HUES48 (cell line): ENCODE data around the gene MPP2.

Experiments
- H3K27ac ChIP-seq: one replicate; pipeline ENCODE4 v1.7.0; 2013; ENCODE audit warnings: low read depth, low read length, inconsistent platforms
- H3K27me3 ChIP-seq: 2 replicates; pipeline ENCODE4 v1.6.1; 2013; ENCODE audit warnings: mild to moderate bottlenecking, low read length; ENCODE audit not compliant: control insufficient read depth, insufficient read depth
- H3K36me3 ChIP-seq: 2 replicates; pipeline ENCODE4 v1.6.1; 2013; ENCODE audit warnings: low read length; ENCODE audit not compliant: control insufficient read depth, insufficient read depth
- H3K4me1 ChIP-seq: 2 replicates; pipeline ENCODE4 v1.6.1; 2013; ENCODE audit warnings: mild to moderate bottlenecking, low read length; ENCODE audit not compliant: control insufficient read depth, insufficient read depth
- H3K4me3 ChIP-seq: 2 replicates; pipeline ENCODE4 v1.5.1; 2013; ENCODE audit warnings: mild to moderate bottlenecking, low read depth, low read length
- H3K9ac ChIP-seq: 2 replicates; pipeline ENCODE4 v1.6.1; 2013; ENCODE audit warnings: mild to moderate bottlenecking, low read depth, low read length, moderate library complexity
- H3K9me3 ChIP-seq: 2 replicates; pipeline ENCODE4 v1.6.1; 2013; ENCODE audit warnings: low read length; ENCODE audit not compliant: control insufficient read depth, insufficient read depth

The MPP2 gene

DNA sequence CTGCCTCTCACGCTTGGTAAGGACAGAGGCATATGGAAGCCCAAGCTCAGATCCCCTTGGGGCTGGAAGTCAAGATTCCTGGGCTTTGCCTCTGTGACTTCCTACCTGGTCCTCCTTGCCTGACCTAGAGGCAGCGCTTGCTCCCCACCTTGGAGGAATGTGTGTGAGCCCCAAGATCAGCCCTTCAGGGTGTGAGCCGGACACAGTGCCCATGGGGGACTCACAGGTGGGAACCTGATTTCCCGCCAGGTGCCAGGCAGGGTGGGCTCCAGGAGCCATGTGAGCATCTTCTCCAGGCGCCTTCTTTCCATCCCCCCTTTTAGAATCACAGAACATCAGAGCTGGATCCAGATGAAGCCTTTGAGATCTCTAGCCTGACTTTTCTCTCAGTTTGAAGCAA, 50.2 kb downstream of the MPP2 start:
- no peaks in the 10 kb centered on the region for H3K4me1 ChIP-seq
- no peaks in the 10 kb centered on the region for H3K9me3 ChIP-seq
- H3K36me3 ChIP-seq: no peaks in the 10 kb centered on the region
- H3K4me3 ChIP-seq: no peak overlapping the region
- no peak overlapping the region for H3K27ac ChIP-seq
- H3K9ac ChIP-seq: no peak overlapping the region
- no peaks in the 10 kb centered on the region for H3K27me3 ChIP-seq

DNA sequence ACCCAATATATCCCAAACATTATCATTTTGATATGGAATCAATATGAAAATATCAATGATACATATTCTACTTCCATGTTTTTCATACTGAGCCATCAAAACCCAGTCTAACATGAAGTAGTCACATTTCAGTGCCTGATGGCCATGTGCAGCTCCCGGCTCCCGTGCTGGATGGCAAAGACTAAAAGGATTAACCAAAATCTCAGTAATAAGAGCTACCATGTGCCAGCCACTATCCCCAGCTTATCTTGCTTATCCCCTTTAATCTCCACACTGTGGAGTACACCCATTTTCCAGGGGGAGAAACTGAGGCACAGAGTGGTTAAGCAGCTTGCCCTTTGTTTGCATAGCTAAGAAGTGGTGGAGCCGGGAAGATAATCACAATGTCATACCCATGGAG, 51.2 kb downstream of the MPP2 start:
- Histone ChIP-seq H3K9me3 (no peaks in the 10 kb centered on the region), H3K4me1 (no peaks in the 10 kb centered on the region), H3K27me3 (no peaks in the 10 kb centered on the region), H3K9ac (no peak overlapping the region), H3K36me3 (no peaks in the 10 kb centered on the region), H3K27ac (no peak overlapping the region), H3K4me3 (no peak overlapping the region)

DNA sequence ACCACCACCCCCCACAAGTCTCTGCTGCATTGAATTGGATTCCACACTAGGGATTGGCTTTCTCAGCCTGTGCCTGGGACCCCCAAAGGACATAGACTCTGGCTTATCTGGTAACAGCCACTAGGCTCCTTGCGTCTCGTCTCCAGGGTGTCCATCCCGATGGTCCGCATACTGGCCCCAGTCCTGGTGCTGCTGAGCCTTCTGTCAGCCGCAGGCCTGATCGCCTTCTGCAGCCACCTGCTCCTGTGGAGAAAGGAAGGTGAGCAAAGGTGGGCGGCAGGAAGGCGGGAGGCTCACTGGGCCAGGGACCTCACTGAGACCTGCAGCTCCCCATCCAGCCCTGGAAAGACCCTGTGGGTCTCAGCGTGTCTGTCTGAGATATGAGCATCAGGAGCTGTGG, 52.3 kb downstream of the MPP2 start:
- H3K9me3 ChIP-seq: no peaks in the 10 kb centered on the region
- no peak overlapping the region for H3K27ac ChIP-seq
- H3K27me3 ChIP-seq: no peaks in the 10 kb centered on the region
- no peak overlapping the region for H3K4me3 ChIP-seq
- no peaks in the 10 kb centered on the region for H3K4me1 ChIP-seq
- H3K9ac ChIP-seq: no peak overlapping the region
- no peaks in the 10 kb centered on the region for H3K36me3 ChIP-seq

DNA sequence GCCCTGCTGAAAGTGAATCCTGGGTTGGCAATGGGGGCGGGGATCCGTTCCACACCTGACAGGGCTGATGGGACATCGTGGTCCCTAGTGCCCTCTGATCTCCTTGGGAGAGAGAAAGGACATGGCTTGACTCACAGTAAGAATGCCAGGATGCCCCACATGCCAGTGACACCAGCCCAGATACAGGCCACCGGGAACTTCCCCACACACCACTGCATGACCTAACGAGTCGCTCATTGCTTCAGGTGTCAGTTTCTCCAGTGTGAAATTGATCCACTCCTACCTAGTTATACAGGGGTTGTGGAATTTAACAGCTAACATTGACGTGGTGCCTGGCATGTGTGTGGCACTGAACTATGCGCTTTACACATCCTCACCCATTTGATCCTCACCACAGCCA, 52.8 kb downstream of the MPP2 start:
- Histone ChIP-seq H3K27me3 (no peaks in the 10 kb centered on the region), H3K9ac (no peak overlapping the region), H3K36me3 (no peaks in the 10 kb centered on the region), H3K4me1 (no peaks in the 10 kb centered on the region), H3K27ac (no peak overlapping the region), H3K9me3 (no peaks in the 10 kb centered on the region), H3K4me3 (no peak overlapping the region)

DNA sequence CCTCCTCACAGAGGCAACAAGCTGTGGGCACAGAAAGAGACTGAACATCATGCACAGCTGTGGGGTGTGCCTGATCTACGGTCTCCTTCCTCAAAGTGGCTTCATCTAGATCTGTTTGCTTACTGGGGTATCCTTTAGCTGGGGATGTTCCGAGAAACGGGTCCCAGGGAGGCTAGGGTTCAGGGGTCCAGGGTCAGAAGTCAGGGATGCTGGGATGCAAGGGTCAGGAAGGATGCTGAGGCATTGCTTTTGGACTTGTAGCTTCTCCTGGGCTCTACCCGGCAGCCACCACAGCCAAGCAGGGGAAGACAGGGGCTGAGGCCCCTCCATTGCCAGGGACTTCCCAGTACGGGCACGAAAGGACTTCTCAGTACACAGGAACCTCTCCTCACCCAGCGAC, 53.8 kb downstream of the MPP2 start:
- no peaks in the 10 kb centered on the region for H3K36me3 ChIP-seq
- H3K27ac ChIP-seq: no peak overlapping the region
- no peaks in the 10 kb centered on the region for H3K9me3 ChIP-seq
- H3K27me3 ChIP-seq: no peaks in the 10 kb centered on the region
- no peak overlapping the region for H3K4me3 ChIP-seq
- H3K4me1 ChIP-seq: no peaks in the 10 kb centered on the region
- no peak overlapping the region for H3K9ac ChIP-seq

DNA sequence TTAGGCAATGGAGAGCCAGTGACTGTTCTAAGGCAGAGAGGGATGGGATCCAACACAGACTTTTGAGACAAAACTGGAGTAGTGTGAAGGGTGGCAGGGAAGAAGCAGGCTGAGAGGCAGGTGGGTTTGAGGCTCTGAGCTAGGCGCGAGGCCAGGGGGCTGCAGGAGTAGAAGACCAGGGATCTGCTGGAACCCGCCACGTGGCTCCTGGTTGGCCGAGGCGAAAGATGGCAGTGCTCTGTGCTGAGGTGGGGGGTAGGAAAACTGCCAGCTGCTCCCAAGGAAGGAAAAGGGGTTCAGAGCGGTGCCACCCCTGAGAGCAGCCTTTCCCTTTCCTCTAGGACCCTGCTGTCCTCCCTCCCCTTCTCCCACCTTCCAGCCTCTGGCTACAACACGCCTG, 54.8 kb downstream of the MPP2 start:
- H3K9me3 ChIP-seq: no peaks in the 10 kb centered on the region
- H3K27ac ChIP-seq: no peak overlapping the region
- H3K4me3 ChIP-seq: no peak overlapping the region
- H3K9ac ChIP-seq: no peak overlapping the region
- no peaks in the 10 kb centered on the region for H3K27me3 ChIP-seq
- H3K36me3 ChIP-seq: no peaks in the 10 kb centered on the region
- no peaks in the 10 kb centered on the region for H3K4me1 ChIP-seq

DNA sequence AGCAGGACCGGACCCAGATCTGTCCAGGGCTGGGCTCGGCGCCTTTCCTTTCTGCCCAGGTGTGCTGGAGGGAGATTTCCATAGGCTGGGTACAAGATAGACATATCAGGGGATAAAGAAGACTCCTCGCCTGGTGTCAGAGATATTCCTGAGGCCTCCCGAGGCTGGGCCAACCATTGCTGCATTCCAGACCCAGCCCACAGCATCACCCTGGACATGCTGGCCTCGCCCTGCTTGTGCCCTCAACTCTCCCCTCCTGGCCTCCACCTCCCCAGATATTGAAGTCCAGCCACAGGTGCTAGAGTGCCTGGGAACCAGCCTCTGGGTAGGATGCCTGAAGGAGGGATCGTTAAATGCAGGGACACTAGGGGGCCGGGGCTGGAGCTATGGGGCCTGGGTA, 58.2 kb downstream of the MPP2 start:
- Histone ChIP-seq H3K9me3 (no peaks in the 10 kb centered on the region), H3K4me1 (peaks cover 11% of the 10 kb centered on the region)

DNA sequence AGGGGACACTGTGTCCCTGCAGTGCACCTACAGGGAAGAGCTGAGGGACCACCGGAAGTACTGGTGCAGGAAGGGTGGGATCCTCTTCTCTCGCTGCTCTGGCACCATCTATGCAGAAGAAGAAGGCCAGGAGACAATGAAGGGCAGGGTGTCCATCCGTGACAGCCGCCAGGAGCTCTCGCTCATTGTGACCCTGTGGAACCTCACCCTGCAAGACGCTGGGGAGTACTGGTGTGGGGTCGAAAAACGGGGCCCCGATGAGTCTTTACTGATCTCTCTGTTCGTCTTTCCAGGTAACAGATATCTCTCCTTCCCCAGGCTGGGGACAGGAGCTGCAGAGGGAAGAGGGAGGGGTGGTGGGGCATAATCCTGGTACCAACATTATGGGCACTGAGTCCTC, 58.7 kb downstream of the MPP2 start:
- Histone ChIP-seq H3K27me3 (no peaks in the 10 kb centered on the region), H3K9ac (no peak overlapping the region), H3K9me3 (no peaks in the 10 kb centered on the region), H3K36me3 (no peaks in the 10 kb centered on the region), H3K4me3 (no peak overlapping the region), H3K27ac (no peak overlapping the region), H3K4me1 (peaks cover 11% of the 10 kb centered on the region)

More for the DNA sequence above, 58.2 kb downstream of the MPP2 start:
- Histone ChIP-seq H3K36me3 (no peaks in the 10 kb centered on the region), H3K9ac (no peak overlapping the region), H3K4me3 (no peak overlapping the region), H3K27ac (no peak overlapping the region), H3K27me3 (no peaks in the 10 kb centered on the region)

DNA sequence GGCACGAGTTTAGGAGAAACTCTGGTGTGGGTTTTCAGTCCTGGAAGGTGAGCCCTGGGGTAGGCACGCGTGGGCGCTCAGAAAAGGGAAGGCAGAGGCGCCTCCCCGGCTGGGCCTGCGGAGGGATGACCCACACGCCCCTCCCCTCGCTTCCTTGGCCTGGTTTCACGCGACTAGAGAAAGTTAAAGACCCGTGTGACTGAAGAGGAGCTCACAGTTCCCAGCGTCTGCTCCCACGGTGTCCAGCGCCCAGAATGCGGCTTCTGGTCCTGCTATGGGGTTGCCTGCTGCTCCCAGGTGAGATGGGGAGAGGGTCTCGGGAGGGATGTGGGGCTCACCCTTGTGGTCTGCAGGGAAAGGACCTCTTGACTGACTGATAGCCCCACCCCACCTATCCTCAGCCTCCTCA, 60.4 kb downstream of the MPP2 start, which contains the start of gene CD300LG:
CD300LG (plus strand) TSS at position 214 of the 409 bp plus-strand sequence; CDS start at position 255, 41 bp downstream.
- peaks cover 11% of the 10 kb centered on the region for H3K4me1 ChIP-seq

DNA sequence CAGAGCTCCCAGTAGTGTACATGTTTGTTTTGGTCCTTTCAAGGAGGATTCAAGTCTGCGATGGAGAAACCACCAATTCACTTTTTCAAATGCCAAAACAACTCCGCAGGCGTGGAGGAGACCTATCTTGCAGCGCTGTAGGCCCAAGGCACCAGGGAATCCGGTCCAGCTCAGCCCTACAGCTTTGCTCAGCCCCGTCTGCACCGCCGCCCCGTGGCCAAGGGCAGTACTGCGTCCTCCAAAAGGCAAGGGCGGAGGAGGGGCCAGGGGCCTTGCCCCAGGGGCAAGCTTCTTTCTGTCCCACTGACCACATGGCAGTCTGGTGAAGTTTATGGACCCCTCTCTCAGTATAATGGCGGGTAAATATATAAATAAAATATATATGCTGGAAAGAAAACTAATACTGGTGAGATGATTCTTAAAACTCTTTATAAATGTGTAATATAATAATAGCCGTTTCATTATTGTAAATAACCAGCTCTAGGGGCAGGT, 61.1 kb downstream of the MPP2 start:
- H3K27ac ChIP-seq: no peak overlapping the region
- H3K27me3 ChIP-seq: no peaks in the 10 kb centered on the region
- H3K36me3 ChIP-seq: no peaks in the 10 kb centered on the region
- no peak overlapping the region for H3K9ac ChIP-seq
- no peak overlapping the region for H3K4me3 ChIP-seq
- no peaks in the 10 kb centered on the region for H3K9me3 ChIP-seq
- H3K4me1 ChIP-seq: peaks cover 11% of the 10 kb centered on the region

More for the DNA sequence above, 60.4 kb downstream of the MPP2 start, which contains the start of gene CD300LG:
- no peak within 1 kb of the TSS for H3K9ac ChIP-seq
- no peak within 1 kb of the TSS for H3K27ac ChIP-seq
- no peaks in the 10 kb centered on the region for H3K36me3 ChIP-seq
- no peaks in the 10 kb centered on the region for H3K27me3 ChIP-seq
- no peaks in the 10 kb centered on the region for H3K9me3 ChIP-seq
- 0 out of 2 replicates have a peak within 1 kb of the TSS, but pooled peaks have one; percentile 40 for H3K4me3 ChIP-seq

DNA sequence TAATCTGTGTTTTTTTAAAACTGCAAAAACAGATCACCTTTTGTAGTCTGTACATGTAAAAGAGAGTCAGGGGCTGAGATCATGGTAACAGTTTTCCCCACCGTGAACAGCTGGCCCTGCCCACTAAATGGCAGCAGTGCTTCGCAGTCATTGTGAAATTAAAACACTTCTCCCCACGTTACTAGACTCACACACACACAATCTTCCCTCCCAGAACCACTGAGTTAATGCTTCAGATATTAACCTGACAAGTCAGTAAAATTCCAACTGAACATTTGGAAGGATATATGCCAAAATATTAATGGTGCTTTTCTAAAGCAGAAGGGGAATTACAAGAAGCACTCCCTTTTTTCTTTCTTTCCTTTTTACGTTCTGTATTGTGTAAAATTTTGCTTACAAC, 61.6 kb downstream of the MPP2 start:
- no peaks in the 10 kb centered on the region for H3K9me3 ChIP-seq
- no peak overlapping the region for H3K27ac ChIP-seq
- no peak overlapping the region for H3K4me3 ChIP-seq
- H3K4me1 ChIP-seq: peaks cover 11% of the 10 kb centered on the region
- H3K9ac ChIP-seq: no peak overlapping the region
- H3K27me3 ChIP-seq: no peaks in the 10 kb centered on the region
- H3K36me3 ChIP-seq: no peaks in the 10 kb centered on the region

DNA sequence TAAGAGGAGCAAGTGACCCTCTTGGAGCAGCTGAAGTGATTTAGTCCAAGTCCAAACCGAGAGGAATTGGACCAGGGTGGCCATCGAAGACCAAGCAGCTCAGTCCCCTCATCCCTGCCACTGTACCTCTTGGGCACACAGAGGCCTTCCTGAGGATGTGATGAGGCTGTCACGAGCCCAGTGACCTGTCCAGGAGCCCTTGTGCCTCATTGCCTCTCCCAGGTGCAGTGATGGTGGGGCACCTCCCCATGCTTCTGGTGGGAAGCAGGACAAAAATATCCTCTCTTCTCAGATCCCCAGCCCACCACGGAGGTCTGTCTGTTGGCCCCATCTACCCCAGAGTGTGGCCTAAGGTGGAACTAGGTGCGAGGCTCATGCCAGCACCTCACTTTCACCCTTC, 63.1 kb downstream of the MPP2 start:
- Histone ChIP-seq H3K27ac (no peak overlapping the region), H3K4me3 (no peak overlapping the region), H3K4me1 (peaks cover 11% of the 10 kb centered on the region), H3K9me3 (no peaks in the 10 kb centered on the region), H3K36me3 (no peaks in the 10 kb centered on the region), H3K9ac (no peak overlapping the region), H3K27me3 (no peaks in the 10 kb centered on the region)
